GM19193 (cell line): ENCODE results near the gene CSTF1.
A peak's percentile ranks its signal among the peaks of the same experiment; 100 is the strongest.

Source experiments
- POLR2A ChIP-seq: IDR thresholded peaks from 4 replicates; pipeline ENCODE4 v1.6.1; 2011; ENCODE audit not compliant: insufficient read depth, insufficient read length; ENCODE audit errors: extremely low read depth

Gene CSTF1

DNA sequence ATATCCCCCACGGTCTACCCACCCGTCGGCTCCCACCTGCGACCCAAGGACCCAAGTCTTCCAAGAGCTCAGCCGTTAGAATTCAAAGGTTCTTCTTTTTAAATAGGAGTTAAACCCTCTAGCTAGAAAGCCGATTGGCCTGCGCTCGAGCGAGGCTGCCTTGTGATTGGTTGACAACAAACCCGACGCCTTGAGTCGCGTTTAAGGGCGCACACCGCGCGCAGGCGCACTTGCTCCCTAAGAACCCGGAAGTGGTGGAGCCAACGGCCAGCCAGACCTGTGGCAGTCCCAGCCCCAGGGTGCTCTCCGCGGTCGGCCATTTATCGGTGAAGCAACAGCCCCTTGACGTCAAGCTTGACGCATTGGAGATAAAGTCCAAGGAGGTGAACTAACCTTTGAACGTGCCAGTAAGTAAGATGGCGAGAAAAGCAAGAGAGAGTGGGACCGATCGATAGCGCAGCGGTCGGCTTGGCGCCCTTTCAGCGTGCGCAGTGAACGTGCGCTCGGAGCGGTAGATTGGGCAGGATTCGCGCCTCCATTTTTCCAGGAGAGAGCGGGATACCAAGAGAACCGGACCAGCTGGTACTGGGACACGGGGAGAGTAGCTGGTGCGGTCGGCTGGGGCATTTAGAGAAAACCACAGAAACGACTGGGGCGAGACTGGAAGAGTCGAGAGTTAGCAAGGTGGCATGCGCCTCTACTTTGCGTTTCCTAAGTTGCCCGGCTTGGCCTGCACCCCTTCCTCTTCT lies at the start of gene CSTF1, which contains the start of gene AURKA:
CSTF1 (plus strand) TSS at position 514 of the 749 bp plus-strand sequence. CDS start 2,908 bp downstream, outside the sequence.
AURKA (minus strand) TSS at position 84 of the 749 bp plus-strand sequence. CDS start 4,018 bp downstream, outside the sequence.
- peak; percentile 54 for TF ChIP-seq POLR2A

- no peak for TF ChIP-seq POLR2A
Observed at GRCh38 chr20:56342783-56343182, 49.7 kb upstream of the CSTF1 start.

DNA sequence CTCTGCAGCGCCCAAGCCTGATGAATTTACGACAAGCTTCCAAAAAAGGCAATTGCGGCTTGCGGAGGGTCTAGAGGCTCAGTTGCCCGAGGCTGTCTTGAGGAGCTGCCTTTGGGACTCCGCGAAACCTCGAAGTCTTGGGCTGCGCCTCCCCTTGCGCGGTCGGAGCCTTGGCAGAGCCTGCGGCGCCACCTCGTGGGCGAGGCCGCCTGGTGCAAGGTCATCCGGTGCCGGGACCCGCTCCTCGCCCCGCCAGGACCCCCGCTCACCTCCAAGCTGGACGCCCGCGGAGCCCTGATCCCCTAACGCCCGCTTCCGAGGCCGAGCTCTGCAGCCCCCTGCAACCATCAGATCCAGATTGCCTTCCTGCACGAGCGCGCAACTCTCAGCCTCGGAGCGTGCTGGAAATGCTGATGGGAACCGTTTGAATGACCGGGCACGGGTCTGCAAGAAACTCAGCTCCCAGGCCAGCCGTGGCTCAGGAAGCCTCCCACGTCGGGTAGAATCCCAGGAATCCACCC lies 48.5 kb upstream of the CSTF1 start:
- no peak for TF ChIP-seq POLR2A

DNA sequence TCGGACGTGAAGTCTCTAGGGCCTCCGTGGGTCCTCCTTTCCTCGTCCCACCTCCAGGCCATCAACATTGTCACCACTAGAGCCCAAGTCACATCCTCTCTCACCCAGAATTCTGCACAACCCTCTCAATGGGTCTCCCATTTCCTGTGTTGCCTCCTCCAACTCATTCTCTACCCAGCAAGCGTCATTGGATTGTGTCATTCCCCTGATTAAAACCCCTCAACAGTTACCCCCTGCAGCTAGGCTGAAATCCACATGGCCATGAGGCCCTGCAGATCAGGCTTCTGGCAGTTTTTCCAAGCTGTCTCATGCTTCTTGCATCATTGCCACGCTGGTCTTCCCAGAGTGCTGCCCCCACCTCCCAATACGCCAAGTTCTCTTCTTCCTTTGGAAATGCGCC lies 46.5 kb upstream of the CSTF1 start:
- no peak for TF ChIP-seq POLR2A

DNA sequence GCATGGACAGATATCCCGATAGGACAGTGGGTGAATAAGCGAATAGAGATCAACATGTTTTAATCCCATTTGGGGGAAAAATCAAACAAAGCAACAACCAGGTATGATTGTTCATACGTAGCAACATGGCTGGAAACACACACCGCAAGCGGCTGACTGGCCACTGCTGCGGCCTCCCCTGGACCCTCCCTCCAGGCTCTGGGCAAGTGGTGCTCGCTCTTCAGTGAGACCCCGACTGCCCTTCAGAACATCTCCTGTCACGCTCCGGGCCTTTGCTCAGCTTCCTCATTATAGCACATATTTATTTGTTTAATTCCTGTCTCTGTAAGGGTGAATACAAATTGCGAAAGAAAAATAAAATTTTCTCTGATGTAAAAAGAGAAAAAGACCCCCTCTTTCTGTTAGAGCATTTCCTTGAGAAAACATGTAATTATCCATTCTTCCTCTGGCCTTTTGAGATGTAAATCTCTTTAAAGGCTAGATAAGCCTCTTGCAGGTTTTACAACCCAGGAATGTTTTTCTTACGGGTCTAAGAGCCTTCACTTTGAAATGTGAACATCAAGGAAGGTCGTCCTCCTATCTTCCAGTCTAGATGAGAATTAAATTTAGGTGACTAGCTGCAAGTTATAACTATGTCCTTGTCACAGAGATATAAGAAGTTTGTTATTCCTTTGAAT lies 44.7 kb upstream of the CSTF1 start:
- TF ChIP-seq POLR2A: no peak

GRCh38 chr20:56348305-56348693 lies 44.1 kb upstream of the CSTF1 start:
- TF ChIP-seq POLR2A: no peak

- no peak for TF ChIP-seq POLR2A
Observed at GRCh38 chr20:56348746-56349145, 43.7 kb upstream of the CSTF1 start.

GRCh38 chr20:56350842-56351241 lies 41.6 kb upstream of the CSTF1 start:
- no peak for TF ChIP-seq POLR2A

GRCh38 chr20:56352345-56353055 lies 39.9 kb upstream of the CSTF1 start:
- no peak for TF ChIP-seq POLR2A

DNA sequence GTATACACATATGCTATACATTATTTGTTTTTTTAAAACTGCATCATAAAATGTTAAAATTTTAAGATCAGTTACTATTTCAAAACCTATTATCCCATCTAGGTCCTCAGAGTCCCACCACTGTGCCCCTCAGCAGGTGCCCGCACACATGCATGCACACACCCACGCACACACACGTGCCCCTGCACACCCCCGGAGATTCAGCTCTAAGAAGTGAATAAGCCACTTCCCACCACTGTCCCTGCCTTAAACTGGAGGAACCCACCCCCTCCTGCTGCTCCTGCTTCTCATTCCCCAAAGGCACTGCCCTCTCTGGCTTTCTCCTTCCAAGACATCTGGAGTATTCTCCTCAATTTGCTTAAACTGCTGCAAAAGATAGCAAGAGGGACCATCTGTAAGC lies 39.1 kb upstream of the CSTF1 start:
- TF ChIP-seq POLR2A: no peak

DNA sequence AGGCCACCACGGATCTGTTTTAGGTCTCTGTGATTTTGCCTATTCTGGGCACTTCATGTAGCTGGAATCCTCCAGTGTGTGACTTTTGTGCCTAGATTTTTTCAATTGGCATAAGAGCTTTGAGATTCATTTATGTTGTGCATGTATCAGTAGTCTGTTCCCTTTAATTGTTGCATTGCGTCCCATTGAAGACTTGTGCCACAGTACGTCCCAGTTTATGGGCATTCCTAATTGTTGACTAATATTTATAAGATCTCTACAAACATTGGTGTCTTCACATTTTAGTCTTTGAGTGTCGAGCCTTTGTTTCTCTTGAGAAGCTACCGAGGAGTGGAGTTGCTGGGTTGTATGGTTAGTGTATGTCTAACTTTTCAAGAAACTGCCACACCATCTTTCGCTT lies 34.4 kb upstream of the CSTF1 start:
- no peak for TF ChIP-seq POLR2A

DNA sequence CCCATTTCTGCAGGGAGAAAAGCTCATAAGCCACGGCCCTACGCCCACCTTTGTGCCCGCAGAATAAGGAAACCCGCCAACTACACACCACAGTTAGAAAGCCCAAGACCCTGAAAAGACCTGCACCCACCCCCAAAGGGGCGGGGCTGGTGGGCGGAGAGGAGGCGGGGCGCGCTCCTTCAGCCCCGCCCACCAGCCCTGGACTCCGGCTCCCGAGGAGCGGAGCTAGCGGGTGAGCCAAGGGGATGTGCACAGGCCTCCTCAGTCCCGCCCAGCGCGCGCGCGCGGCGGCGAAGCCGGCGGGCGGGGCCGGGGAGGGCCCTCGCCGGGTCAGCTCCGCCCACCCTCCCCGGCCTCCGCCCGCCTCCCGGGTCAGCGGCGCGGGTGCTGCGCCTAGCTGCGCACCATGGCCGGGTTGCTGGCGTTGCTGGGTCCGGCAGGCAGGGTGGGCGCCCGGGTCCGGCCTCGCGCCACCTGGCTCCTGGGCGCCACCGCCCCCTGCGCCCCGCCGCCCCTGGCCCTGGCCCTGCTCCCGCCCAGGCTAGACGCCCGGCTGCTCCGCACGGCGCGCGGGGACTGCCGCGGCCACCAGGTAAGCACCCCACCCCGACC lies 33.7 kb upstream of the CSTF1 start, which contains the start of gene FAM210B:
FAM210B (plus strand) TSS at position 375 of the 612 bp plus-strand sequence; CDS start at position 407, 32 bp downstream.
- no peak for TF ChIP-seq POLR2A

- TF ChIP-seq POLR2A: no peak
Observed at GRCh38 chr20:56359212-56360132, 33.0 kb upstream of the CSTF1 start.
